NCI-H460 (cell line): ENCODE results near the gene ZNF565. TPM values are rescaled to one million over a fixed set of nuclear protein-coding genes. Genes with fewer than 3 reads are reported as not detected.
"Not testable (repeated sequence)": the region's sequence is repeated elsewhere in the genome, so short reads cannot be mapped to it uniquely, and the experiment has no call there.

Experiments
- DNase-seq: peaks from one replicate; pipeline ENCODE4 v3.0.0-alpha.2; 2016; ENCODE audit warnings: low read depth; ENCODE audit errors: extremely low read depth
- polyA plus RNA-seq: library from polyadenylated mRNA; depleted of rRNA; stranded (reverse); fragments of >200 nt; gene quantifications from 2 replicates; pipeline ENCODE4 v1.2.3, GENCODE V29; 2014; cell fraction: nucleus; rRNA removed
- total RNA-seq: library from RNA; depleted of rRNA; stranded (reverse); fragments of >200 nt; shearing (Covaris generic); gene quantifications from 2 replicates; pipeline ENCODE4 v1.2.3, GENCODE V29; 2014; rRNA removed

Gene ZNF565
- total RNA-seq, result 5.4 and 6.5 TPM in 2 replicates
- polyA plus RNA-seq, result 12.4 and 13.1 TPM in 2 replicates

- peak; percentile 99 for DNase-seq
These were observed at the start of gene ZNF565, which contains the start of gene ZNF146 for GRCh38 chr19:36214386-36215275. Gene ZNF565, minus strand, starts transcription at chr19:36214665. Its CDS starts 12,680 bp downstream, at chr19:36201985. Gene ZNF146, plus strand, starts transcription at chr19:36215106. Its CDS starts 21,335 bp downstream, at chr19:36236441.

- DNase-seq, result no peak
These were observed 44.7 kb upstream of the ZNF565 start for GRCh38 chr19:36259211-36259610.

GRCh38 chr19:36258028-36258875 is 43.8 kb upstream of the ZNF565 start:
- no peak for DNase-seq

GRCh38 chr19:36257520-36257876 is 43.0 kb upstream of the ZNF565 start:
- no peak for DNase-seq

GRCh38 chr19:36256853-36257519 is 42.5 kb upstream of the ZNF565 start:
- DNase-seq, result no peak

- no peak for DNase-seq
These were observed 41.6 kb upstream of the ZNF565 start for GRCh38 chr19:36256064-36256463.

GRCh38 chr19:36255316-36255715 is 40.9 kb upstream of the ZNF565 start:
- DNase-seq, result no peak

- no peak for DNase-seq
These were observed 40.4 kb upstream of the ZNF565 start for GRCh38 chr19:36254848-36255247.

- DNase-seq, result no peak
These were observed 37.6 kb upstream of the ZNF565 start for GRCh38 chr19:36252047-36252446.

GRCh38 chr19:36246006-36246481 is 31.6 kb upstream of the ZNF565 start:
- DNase-seq, result no peak

- no peak for DNase-seq
These were observed 30.9 kb upstream of the ZNF565 start for GRCh38 chr19:36245210-36246005.

- no peak for DNase-seq
These were observed 29.6 kb upstream of the ZNF565 start for GRCh38 chr19:36244066-36244465.

- no peak for DNase-seq
These were observed 22.5 kb upstream of the ZNF565 start for GRCh38 chr19:36236946-36237310.

GRCh38 chr19:36236304-36236945 is 22.0 kb upstream of the ZNF565 start:
- DNase-seq, result no peak

- DNase-seq, result not testable (repeated sequence)
These were observed 19.2 kb upstream of the ZNF565 start for GRCh38 chr19:36233626-36234025.

- DNase-seq, result no peak
These were observed 10.9 kb upstream of the ZNF565 start for GRCh38 chr19:36225219-36225892.

- DNase-seq, result no peak
These were observed 8.0 kb upstream of the ZNF565 start for GRCh38 chr19:36222503-36222902.

GRCh38 chr19:36221474-36221873 is 7.0 kb upstream of the ZNF565 start:
- DNase-seq, result no peak
